WTC11 (cell line): ENCODE data around the gene PTPRN2. TPM values are rescaled to one million over a fixed set of nuclear protein-coding genes. Genes with fewer than 3 reads are reported as not detected.

ENCODE experiments used
- ATAC-seq: fragments of 200-7000 bp; cut with Tn5 transposase; 2 replicates; pipeline ENCODE4 v1.10.0; 2021; ENCODE audit warnings: mild to moderate bottlenecking, moderate library complexity
- CTCF ChIA-PET: fragments of 300-600 bp; sonication (Branson Sonifier 250); formaldehyde crosslinking; loops from one replicate; lab custom pipeline; 2021; ENCODE audit warnings: antibody characterized with exemption; lab: Charles Lee
- POLR2A ChIA-PET: fragments of 350-600 bp; sonication (Branson Sonifier 250); formaldehyde crosslinking; loops from one replicate; lab custom pipeline; 2021; ENCODE audit warnings: antibody characterized with exemption; lab: Charles Lee
- DNase-seq: peaks from one replicate; pipeline ENCODE4 v3.0.0; 2021; ENCODE audit warnings: low spot score
- H3K27ac Mint-ChIP-seq: 2 replicates; pipeline ENCODE4 v1.8.0; 2021; ENCODE audit warnings: mixed read lengths
- H3K27me3 Mint-ChIP-seq: 2 replicates; pipeline ENCODE4 v1.8.0; 2021; ENCODE audit warnings: low read depth, mild to moderate bottlenecking, moderate library complexity, mixed read lengths
- H3K36me3 Mint-ChIP-seq: 2 replicates; pipeline ENCODE4 v1.8.0; 2021; ENCODE audit warnings: mixed read lengths
- H3K4me1 Mint-ChIP-seq: 2 replicates; pipeline ENCODE4 v1.8.0; 2022; ENCODE audit warnings: mixed read lengths
- H3K4me3 Mint-ChIP-seq: 2 replicates; pipeline ENCODE4 v1.8.0; 2021; ENCODE audit warnings: mild to moderate bottlenecking, moderate library complexity, mixed read lengths
- H3K9me3 Mint-ChIP-seq: 2 replicates; pipeline ENCODE4 v1.8.0; 2021; ENCODE audit warnings: mixed read lengths
- ARID4B ChIP-seq: sonication (generic); formaldehyde crosslinking; IDR thresholded peaks from 2 replicates; pipeline ENCODE4 v1.8.0; 2023; ENCODE audit warnings: missing genetic modification reagents, mild to moderate bottlenecking, borderline replicate concordance
- GABPB1 ChIP-seq: sonication (generic); formaldehyde crosslinking; IDR thresholded peaks from 2 replicates; pipeline ENCODE4 v1.8.1; 2023; ENCODE audit warnings: mild to moderate bottlenecking, missing genetic modification reagents
- MLX ChIP-seq: sonication (generic); formaldehyde crosslinking; IDR thresholded peaks from 2 replicates; pipeline ENCODE4 v1.8.1; 2023; ENCODE audit warnings: mild to moderate bottlenecking, missing genetic modification reagents, moderate library complexity
- MXD4 ChIP-seq: fragments of 250-450 bp; sonication (Bioruptor Pico); IDR thresholded peaks from 2 replicates; pipeline ENCODE4 v1.8.0; 2021; ENCODE audit warnings: mild to moderate bottlenecking, moderate library complexity, borderline replicate concordance
- SOX15 ChIP-seq: fragments of 250-450 bp; sonication (Bioruptor Pico); IDR thresholded peaks from 2 replicates; pipeline ENCODE4 v1.9.0; 2021; ENCODE audit warnings: mild to moderate bottlenecking
- ZMAT4 ChIP-seq: fragments of 250-450 bp; sonication (Bioruptor Pico); IDR thresholded peaks from 2 replicates; pipeline ENCODE4 v1.9.0; 2021; ENCODE audit warnings: mild to moderate bottlenecking
- ZNF281 ChIP-seq: sonication (generic); formaldehyde crosslinking; IDR thresholded peaks from 2 replicates; pipeline ENCODE4 v1.8.0; 2023; ENCODE audit warnings: mild to moderate bottlenecking, missing genetic modification reagents
- ZNF317 ChIP-seq: sonication (generic); formaldehyde crosslinking; IDR thresholded peaks from 2 replicates; pipeline ENCODE4 v1.8.1; 2023; ENCODE audit warnings: low read depth, mild to moderate bottlenecking, moderate library complexity, missing genetic modification reagents, borderline replicate concordance
- total RNA-seq: library from RNA; stranded (reverse); gene quantifications from 3 replicates; pipeline ENCODE4 v1.2.3, GENCODE V29; 2021
- TF ChIP-seq, protein P1 (sequence below): fragments of 250-450 bp; sonication (Bioruptor Pico); conservative IDR thresholded peaks from 2 replicates; pipeline ENCODE4 v1.9.0; 2021; ENCODE audit warnings: mild to moderate bottlenecking

The PTPRN2 gene
- total RNA-seq, 1 experiment from 2014 or later, result 4.7 TPM

DNA sequence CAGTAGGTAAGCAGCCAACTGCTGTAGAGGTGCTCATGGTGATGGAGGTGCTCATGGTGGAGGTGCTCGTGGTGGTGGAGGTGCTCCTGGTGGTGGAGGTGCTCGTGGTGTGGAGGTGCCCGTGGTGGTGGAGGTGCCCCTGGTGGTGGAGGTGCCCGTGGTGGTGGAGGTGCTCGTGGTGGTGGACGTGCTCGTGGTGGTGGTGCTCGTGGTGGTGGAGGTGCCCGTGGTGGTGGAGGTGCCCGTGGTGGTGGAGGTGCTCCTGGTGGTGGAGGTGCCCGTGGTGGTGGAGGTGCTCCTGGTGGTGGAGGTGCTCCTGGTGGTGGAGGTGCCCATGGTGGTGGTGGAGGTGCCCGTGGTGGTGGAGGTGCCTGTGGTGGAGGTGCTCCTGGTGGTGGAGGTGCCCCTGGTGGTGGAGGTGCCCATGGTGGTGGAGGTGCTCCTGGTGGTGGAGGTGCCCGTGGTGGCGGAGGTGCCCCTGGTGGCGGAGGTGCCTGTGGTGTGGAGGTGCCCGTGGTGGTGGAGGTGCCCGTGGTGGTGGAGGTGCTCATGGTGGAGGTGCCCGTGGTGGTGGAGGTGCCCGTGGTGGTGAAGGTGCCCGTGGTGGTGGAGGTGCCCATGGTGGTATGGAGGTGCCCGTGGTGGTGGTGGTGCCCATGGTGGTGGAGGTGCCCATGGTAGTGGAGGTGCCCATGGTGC is 517.3 kb downstream of the PTPRN2 start (continued):
- TF ChIP-seq MLX (CRISPR knock-in tag), result no peak
- TF ChIP-seq, protein P1, sequence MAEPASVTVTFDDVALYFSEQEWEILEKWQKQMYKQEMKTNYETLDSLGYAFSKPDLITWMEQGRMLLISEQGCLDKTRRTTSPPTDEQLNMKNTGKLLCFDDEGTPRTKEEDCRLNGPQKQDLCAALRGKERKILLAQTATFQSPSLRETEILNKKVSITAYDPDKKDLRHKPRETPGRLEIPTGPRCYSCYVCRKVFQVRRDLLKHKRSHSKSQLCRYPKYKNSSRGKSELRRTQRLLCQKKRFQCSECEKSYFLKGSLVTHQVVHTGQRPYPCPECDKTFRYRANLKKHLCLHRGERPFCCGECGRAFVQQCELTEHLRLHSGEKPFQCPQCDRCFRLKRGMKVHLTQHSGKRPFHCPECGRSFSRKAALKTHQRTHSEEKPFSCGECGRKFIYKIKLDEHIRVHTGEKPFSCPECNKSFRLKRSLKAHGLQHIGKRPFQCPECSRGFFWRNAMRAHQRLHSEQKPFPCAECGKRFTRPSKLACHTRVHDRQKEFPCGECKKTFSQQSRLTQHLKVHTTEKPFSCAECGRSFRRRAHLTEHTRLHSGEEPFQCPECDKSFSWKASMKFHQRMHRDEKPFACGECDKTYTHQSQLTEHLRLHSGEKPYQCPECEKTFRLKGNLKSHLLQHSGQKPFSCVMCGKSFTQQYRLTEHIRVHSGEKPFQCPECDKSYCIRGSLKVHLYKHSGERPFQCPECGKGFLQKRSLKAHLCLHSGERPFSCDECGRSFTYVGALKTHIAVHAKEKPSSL, result no peak

GRCh38 chr7:158068853-158069252 is 518.8 kb downstream of the PTPRN2 start:
- POLR2A ChIA-PET, result no interaction called here
- CTCF ChIA-PET, result no interaction called here
- no peaks in the 10 kb centered on the region for H3K4me1 Mint-ChIP-seq
- H3K4me3 Mint-ChIP-seq, result no peak overlapping the region
- no peak for TF ChIP-seq GABPB1 (CRISPR knock-in tag)
- no peak for TF ChIP-seq ZMAT4 (CRISPR knock-in tag)
- no peak for TF ChIP-seq MXD4
- TF ChIP-seq ZNF317 (CRISPR knock-in tag), result no peak
- TF ChIP-seq ZNF281, result no peak
- no peak for TF ChIP-seq SOX15 (CRISPR knock-in tag)
- no peak for TF ChIP-seq ARID4B (CRISPR knock-in tag)
- no peaks in the 10 kb centered on the region; the same call in 1 of the 2 replicates for H3K27me3 Mint-ChIP-seq
- no peak for ATAC-seq
- H3K27ac Mint-ChIP-seq, result no peak overlapping the region
- peaks cover 29% of the 10 kb centered on the region for H3K9me3 Mint-ChIP-seq
- H3K36me3 Mint-ChIP-seq, result peaks cover 38% of the 10 kb centered on the region
- no peak for DNase-seq

GRCh38 chr7:158067931-158068482 is 519.6 kb downstream of the PTPRN2 start:
- ATAC-seq (no peak), DNase-seq (no peak)
- H3K27ac Mint-ChIP-seq, result no peak overlapping the region
- ChIA-PET CTCF (no interaction called here), POLR2A (no interaction called here)
- H3K9me3 Mint-ChIP-seq, result peaks cover 37% of the 10 kb centered on the region
- no peaks in the 10 kb centered on the region for H3K4me1 Mint-ChIP-seq
- H3K27me3 Mint-ChIP-seq, result peaks cover 6% of the 10 kb centered on the region
- peaks cover 43% of the 10 kb centered on the region for H3K36me3 Mint-ChIP-seq
- H3K4me3 Mint-ChIP-seq, result no peak overlapping the region
- TF ChIP-seq MLX (CRISPR knock-in tag), result no peak
- TF ChIP-seq, all 79 proteins: peak for 0
